ENCODE data around the gene WNK2. TPM values are rescaled to one million over a fixed set of nuclear protein-coding genes. Genes with fewer than 3 reads are reported as not detected.
"Not testable (repeated sequence)": the region's sequence is repeated elsewhere in the genome, so short reads cannot be mapped to it uniquely, and the experiment has no call there.

The WNK2 gene
- total and polyA plus RNA-seq, 7 donors: 8.1 to 58.8 (median 35.5) TPM

DNA sequence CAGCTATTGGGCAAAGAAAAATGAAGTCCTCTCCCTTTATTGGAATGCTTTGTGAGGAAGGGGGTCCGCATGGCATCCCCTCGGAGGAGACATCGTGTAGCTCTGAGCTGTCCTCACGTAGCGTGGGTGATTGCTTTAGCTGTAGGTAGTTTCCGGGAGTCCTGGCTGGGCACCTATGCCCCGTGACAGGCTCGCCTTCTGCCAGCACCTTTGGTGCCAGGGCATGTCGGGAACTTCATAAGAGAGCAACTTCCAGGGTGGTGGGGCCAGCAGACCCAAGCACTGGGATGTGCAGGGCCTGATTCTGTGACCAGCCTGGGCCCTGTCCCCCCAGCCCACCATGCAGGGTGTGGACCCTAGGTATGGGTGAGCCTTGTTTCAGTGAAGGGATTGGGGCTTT lies 64.0 kb downstream of the WNK2 start:
- Histone ChIP-seq H3K36me3 (ENCODE audit: insufficient read depth in 1 of 2, low read depth in 1 of 2) (peaks cover 0 to 5% of the 10 kb centered on the region in 2 donors), H3K9me3 (no peaks in the 10 kb centered on the region), H3K27ac (no peak overlapping the region), H3K4me1 (peaks cover 22% of the 10 kb centered on the region), H3K27me3 (ENCODE audit: insufficient read depth in 3 of 3, low read length in 2 of 3) (no peaks in the 10 kb centered on the region), H3K4me3 (no peak overlapping the region)
- intact Hi-C loops (cut with DNase I): loop anchor here in 1 of 2 donors (5.0 kb wide), 1 partner anchor 86 kb away; no protein-coding TSS in a partner anchor
- DNase-seq (peak; percentile 5 to 46), ATAC-seq (peak in 3 of 4 donors; percentile 13 to 24 (median 15))
- TF ChIP-seq, protein P1, sequence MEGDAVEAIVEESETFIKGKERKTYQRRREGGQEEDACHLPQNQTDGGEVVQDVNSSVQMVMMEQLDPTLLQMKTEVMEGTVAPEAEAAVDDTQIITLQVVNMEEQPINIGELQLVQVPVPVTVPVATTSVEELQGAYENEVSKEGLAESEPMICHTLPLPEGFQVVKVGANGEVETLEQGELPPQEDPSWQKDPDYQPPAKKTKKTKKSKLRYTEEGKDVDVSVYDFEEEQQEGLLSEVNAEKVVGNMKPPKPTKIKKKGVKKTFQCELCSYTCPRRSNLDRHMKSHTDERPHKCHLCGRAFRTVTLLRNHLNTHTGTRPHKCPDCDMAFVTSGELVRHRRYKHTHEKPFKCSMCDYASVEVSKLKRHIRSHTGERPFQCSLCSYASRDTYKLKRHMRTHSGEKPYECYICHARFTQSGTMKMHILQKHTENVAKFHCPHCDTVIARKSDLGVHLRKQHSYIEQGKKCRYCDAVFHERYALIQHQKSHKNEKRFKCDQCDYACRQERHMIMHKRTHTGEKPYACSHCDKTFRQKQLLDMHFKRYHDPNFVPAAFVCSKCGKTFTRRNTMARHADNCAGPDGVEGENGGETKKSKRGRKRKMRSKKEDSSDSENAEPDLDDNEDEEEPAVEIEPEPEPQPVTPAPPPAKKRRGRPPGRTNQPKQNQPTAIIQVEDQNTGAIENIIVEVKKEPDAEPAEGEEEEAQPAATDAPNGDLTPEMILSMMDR (IDR thresholded peaks at IDR 0.05): no peak
- 43 to 63% (median 53%) methylated on average over 8 to 9 of the region's 9 CpGs for WGBS, 3 donors

GRCh38 chr9:93248386-93249040 lies 64.6 kb downstream of the WNK2 start:
- Histone ChIP-seq H3K4me1 (peaks cover 22% of the 10 kb centered on the region), H3K27me3 (ENCODE audit: insufficient read depth in 3 of 3, low read length in 2 of 3) (no peaks in the 10 kb centered on the region), H3K27ac (no peak overlapping the region), H3K4me3 (no peak overlapping the region), H3K36me3 (ENCODE audit: insufficient read depth in 1 of 2, low read depth in 1 of 2) (peaks cover 0 to 1% of the 10 kb centered on the region in 2 donors), H3K9me3 (no peaks in the 10 kb centered on the region)
- intact Hi-C loops (cut with DNase I): loop anchor here in 1 of 2 donors (5.0 kb wide), 1 partner anchor 86 kb away; no protein-coding TSS in a partner anchor
- ATAC-seq: peak in 1 of 4 donors; percentile 49
- DNase-seq: peak; percentile 4 to 35
- TF ChIP-seq, protein P1 (IDR thresholded peaks at IDR 0.05): no peak
- 20 to 54% (median 48%) methylated on average over 3 of the region's 3 CpGs for WGBS, 3 donors

DNA sequence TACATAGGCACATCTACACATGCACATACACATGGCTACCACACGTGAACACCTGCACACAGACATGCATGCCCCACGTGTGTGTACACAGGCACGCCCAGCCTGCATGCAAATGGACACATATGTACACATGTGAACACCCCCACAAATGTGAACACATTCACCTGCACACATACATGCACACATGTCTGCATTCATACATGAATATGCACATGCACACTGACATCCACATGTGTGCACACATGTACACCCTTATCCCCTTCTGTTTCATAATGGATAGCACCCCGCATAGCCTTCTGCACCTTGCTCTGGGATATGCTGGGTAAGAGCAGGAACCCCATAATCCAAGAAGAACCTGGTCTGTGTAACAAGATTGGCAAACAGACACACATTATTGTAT lies 66.2 kb downstream of the WNK2 start:
- Histone ChIP-seq H3K27me3 (ENCODE audit: insufficient read depth in 3 of 3, low read length in 2 of 3) (no peaks in the 10 kb centered on the region), H3K36me3 (ENCODE audit: insufficient read depth in 1 of 2, low read depth in 1 of 2) (no peaks in the 10 kb centered on the region), H3K4me3 (no peak overlapping the region), H3K4me1 (peaks cover 12% of the 10 kb centered on the region), H3K9me3 (no peaks in the 10 kb centered on the region), H3K27ac (no peak overlapping the region)
- intact Hi-C loops (cut with DNase I): no loop called here
- no peak for DNase-seq
- no peak for ATAC-seq
- WGBS, 3 donors: 94 to 96% (median 95%) methylated on average over 4 of the region's 4 CpGs
- TF ChIP-seq, protein P1 (IDR thresholded peaks at IDR 0.05): no peak

- H3K27ac ChIP-seq; H3K4me1 ChIP-seq; H3K9me3 ChIP-seq; H3K36me3 ChIP-seq (ENCODE audit: insufficient read depth in 1 of 2, low read depth in 1 of 2); H3K4me3 ChIP-seq; H3K27me3 ChIP-seq (ENCODE audit: insufficient read depth in 3 of 3, low read length in 2 of 3); intact Hi-C loops (cut with DNase I); ATAC-seq: not testable (repeated sequence)
- peak in 1 of 2 donors; percentile 32 for DNase-seq
- WGBS, 3 donors: 95 to 97% (median 96%) methylated on average over 8 of the region's 8 CpGs
These were observed 67.4 kb downstream of the WNK2 start for GRCh38 chr9:93251309-93251708.

DNA sequence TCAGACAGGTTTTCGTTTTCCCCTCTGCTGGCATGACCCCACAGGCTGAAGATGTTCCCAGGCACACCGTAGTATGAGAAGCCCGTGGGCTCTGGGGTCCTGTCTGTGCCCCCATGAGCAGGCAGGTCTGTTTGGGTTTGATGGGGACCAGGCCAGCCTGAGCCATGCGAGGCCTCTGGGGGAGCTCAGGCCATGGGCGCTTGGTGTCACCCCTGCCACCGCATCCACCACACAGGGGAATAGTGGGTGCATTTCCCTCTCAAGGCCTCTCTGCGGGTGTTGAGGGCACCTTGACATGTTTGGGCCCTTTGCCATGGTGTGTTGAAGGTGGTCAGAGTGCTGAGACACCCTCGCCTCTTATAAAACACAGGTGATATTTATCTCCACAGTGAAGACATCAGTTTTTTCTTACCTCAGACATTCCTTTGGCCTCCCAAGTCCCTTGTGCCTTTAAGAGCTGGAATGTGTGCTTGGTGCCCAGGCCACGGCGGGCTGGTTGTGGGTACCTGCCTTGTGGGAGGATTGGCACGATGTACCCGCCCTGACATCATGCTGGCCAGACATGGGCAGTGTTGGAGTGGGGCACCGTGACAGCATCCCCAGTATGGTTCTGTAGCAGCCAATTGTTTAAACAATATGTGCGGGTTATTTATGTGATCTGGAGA lies 68.3 kb downstream of the WNK2 start:
- no peaks in the 10 kb centered on the region for H3K9me3 ChIP-seq
- no peaks in the 10 kb centered on the region for H3K36me3 ChIP-seq (ENCODE audit: insufficient read depth in 1 of 2, low read depth in 1 of 2)
- 78 to 83% (median 78%) methylated on average over 14 of the region's 14 CpGs for WGBS, 3 donors
- H3K4me1 ChIP-seq: peaks cover 7% of the 10 kb centered on the region
- peak in 1 of 2 donors; percentile 14 for DNase-seq
- H3K27ac ChIP-seq: no peak overlapping the region
- intact Hi-C loops (cut with DNase I): no loop called here
- H3K4me3 ChIP-seq: no peak overlapping the region
- ATAC-seq: no peak
- no peaks in the 10 kb centered on the region for H3K27me3 ChIP-seq (ENCODE audit: insufficient read depth in 3 of 3, low read length in 2 of 3)
- TF ChIP-seq, protein P1 (IDR thresholded peaks at IDR 0.05): no peak

Measured in psoas muscle (tissue), 8 donors.